Measurements from ENCODE around the gene ARF6. TPM values are rescaled to one million over a fixed set of nuclear protein-coding genes. Genes with fewer than 3 reads are reported as not detected.

Gene ARF6
- total RNA-seq, 1 experiment from 2014 or later = 88.8 TPM

DNA sequence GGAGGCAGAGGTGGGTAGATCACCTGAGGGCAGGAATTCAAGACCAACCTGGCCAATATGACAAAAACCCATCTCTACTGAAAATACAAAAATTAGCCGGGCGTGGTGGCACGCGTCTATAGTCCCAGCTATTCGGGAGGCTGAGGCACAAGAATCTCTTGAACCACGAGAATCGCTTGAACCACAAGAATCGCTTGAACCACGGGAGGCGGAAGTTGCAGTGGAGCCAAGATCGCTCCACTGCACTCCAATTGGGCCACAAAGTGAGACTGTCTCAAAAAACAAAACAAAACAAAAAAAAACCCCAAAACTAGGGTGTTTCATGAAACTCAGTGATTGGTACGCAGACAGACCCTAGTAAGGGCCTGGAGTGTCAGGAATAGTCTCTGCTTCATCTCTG lies 6.4 kb upstream of the ARF6 start:
- ChIA-PET POLR2A (interaction anchor here (0.6 kb wide), 1 partner anchor 19 kb away, joined by 3 read pairs; no protein-coding TSS in a partner anchor), RAD21 (ENCODE audit: low non-redundant PET in 1 of 2, low total read pairs in 2 of 2, uncharacterized antibody in 2 of 2, unreplicated experiment in 2 of 2) (no interaction called here), CTCF (no interaction called here)
- no TSS peak for BruUV-seq (replicated peaks)
- Histone ChIP-seq H2AFZ (ENCODE audit: low read depth, low read length, poor library complexity, severe bottlenecking) (no peak overlapping the region), H3K36me3 (ENCODE audit: control insufficient read depth in 1 of 2, insufficient read depth in 2 of 2, low read length in 2 of 2) (no peaks in the 10 kb centered on the region), H3K9ac (ENCODE audit: low read length) (no peak overlapping the region), H3K27ac (ENCODE audit: low read depth, low read length) (no peak overlapping the region), H4K20me1 (ENCODE audit: insufficient read depth) (no peaks in the 10 kb centered on the region), H3K9me3 (ENCODE audit: control insufficient read depth in 1 of 2, insufficient read depth in 1 of 2, low read depth in 1 of 2, low read length in 2 of 2) (no peaks in the 10 kb centered on the region), H3K27me3 (ENCODE audit: insufficient read depth, low read length) (no peaks in the 10 kb centered on the region), H3K4me3 (replicated peaks in 1 of 2; ENCODE audit: low read depth in 1 of 2, low read length in 2 of 2) (no peak overlapping the region), H3K79me2 (ENCODE audit: insufficient read depth, low read length) (no peaks in the 10 kb centered on the region), H3K4me1 (ENCODE audit: control insufficient read depth in 1 of 2, insufficient read depth in 2 of 2, low read length in 2 of 2) (peaks cover 0 to 11% of the 10 kb centered on the region in 2 experiments; a peak in 2 of 4 replicates), H3K4me2 (ENCODE audit: low read length) (no peak overlapping the region), H3K9me2 (ENCODE audit: insufficient read depth) (no peaks in the 10 kb centered on the region)
- TF ChIP-seq FOSL1 (IDR thresholded peaks at IDR 0.05; ENCODE audit: low read depth) (no peak), ZNF274 (IDR thresholded peaks at IDR 0.05; ENCODE audit: low read depth, low read length) (no peak), JUND (IDR thresholded peaks at IDR 0.05) (no peak), EZH2phosphoT487 (IDR thresholded peaks at IDR 0.05; ENCODE audit: borderline replicate concordance) (no peak), ELF1 (IDR thresholded peaks at IDR 0.05; ENCODE audit: borderline replicate concordance, low read depth) (no peak), EGR1 (IDR thresholded peaks at IDR 0.05; ENCODE audit: low read depth) (no peak), RAD21 (IDR thresholded peaks at IDR 0.05; ENCODE audit: low read depth) (no peak), ZFX (IDR thresholded peaks at IDR 0.05) (no peak), EZH2 (IDR thresholded peaks at IDR 0.05) (no peak), SIN3A (IDR thresholded peaks at IDR 0.05; ENCODE audit: low read depth) (no peak), POLR2AphosphoS5 (IDR thresholded peaks at IDR 0.05; ENCODE audit: low read depth, low read length) (no peak), SRF (IDR thresholded peaks at IDR 0.05; ENCODE audit: low read depth) (no peak), POLR2A (IDR thresholded peaks at IDR 0.05; ENCODE audit: borderline replicate concordance, extremely low read depth, insufficient read depth, insufficient read length) (no peak), SP1 (IDR thresholded peaks at IDR 0.05; ENCODE audit: low read depth) (no peak)
- TF ChIP-seq, protein P1, sequence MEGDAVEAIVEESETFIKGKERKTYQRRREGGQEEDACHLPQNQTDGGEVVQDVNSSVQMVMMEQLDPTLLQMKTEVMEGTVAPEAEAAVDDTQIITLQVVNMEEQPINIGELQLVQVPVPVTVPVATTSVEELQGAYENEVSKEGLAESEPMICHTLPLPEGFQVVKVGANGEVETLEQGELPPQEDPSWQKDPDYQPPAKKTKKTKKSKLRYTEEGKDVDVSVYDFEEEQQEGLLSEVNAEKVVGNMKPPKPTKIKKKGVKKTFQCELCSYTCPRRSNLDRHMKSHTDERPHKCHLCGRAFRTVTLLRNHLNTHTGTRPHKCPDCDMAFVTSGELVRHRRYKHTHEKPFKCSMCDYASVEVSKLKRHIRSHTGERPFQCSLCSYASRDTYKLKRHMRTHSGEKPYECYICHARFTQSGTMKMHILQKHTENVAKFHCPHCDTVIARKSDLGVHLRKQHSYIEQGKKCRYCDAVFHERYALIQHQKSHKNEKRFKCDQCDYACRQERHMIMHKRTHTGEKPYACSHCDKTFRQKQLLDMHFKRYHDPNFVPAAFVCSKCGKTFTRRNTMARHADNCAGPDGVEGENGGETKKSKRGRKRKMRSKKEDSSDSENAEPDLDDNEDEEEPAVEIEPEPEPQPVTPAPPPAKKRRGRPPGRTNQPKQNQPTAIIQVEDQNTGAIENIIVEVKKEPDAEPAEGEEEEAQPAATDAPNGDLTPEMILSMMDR (IDR thresholded peaks at IDR 0.05 in 2 of 3, conservative IDR thresholded peaks at IDR 0.05 in 1 of 3; ENCODE audit: borderline replicate concordance in 1 of 3, insufficient read depth in 1 of 3, low read depth in 2 of 3, low read length in 2 of 3) = no peak
- TF ChIP-seq, protein P2, sequence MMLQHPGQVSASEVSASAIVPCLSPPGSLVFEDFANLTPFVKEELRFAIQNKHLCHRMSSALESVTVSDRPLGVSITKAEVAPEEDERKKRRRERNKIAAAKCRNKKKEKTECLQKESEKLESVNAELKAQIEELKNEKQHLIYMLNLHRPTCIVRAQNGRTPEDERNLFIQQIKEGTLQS (IDR thresholded peaks at IDR 0.05) = no peak
- TF ChIP-seq, protein P3, sequence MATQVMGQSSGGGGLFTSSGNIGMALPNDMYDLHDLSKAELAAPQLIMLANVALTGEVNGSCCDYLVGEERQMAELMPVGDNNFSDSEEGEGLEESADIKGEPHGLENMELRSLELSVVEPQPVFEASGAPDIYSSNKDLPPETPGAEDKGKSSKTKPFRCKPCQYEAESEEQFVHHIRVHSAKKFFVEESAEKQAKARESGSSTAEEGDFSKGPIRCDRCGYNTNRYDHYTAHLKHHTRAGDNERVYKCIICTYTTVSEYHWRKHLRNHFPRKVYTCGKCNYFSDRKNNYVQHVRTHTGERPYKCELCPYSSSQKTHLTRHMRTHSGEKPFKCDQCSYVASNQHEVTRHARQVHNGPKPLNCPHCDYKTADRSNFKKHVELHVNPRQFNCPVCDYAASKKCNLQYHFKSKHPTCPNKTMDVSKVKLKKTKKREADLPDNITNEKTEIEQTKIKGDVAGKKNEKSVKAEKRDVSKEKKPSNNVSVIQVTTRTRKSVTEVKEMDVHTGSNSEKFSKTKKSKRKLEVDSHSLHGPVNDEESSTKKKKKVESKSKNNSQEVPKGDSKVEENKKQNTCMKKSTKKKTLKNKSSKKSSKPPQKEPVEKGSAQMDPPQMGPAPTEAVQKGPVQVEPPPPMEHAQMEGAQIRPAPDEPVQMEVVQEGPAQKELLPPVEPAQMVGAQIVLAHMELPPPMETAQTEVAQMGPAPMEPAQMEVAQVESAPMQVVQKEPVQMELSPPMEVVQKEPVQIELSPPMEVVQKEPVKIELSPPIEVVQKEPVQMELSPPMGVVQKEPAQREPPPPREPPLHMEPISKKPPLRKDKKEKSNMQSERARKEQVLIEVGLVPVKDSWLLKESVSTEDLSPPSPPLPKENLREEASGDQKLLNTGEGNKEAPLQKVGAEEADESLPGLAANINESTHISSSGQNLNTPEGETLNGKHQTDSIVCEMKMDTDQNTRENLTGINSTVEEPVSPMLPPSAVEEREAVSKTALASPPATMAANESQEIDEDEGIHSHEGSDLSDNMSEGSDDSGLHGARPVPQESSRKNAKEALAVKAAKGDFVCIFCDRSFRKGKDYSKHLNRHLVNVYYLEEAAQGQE (IDR thresholded peaks at IDR 0.05; ENCODE audit: low read depth) = no peak
- ATAC-seq = no peak
- DNase-seq (ENCODE audit: low read depth, low spot score) = no peak
- intact Hi-C loops (cut with micrococcal nuclease) = no loop called here

Measured in HCT116 (cell line).